ENCODE measurements around the gene UBB. TPM values are rescaled to one million over a fixed set of nuclear protein-coding genes. Genes with fewer than 3 reads are reported as not detected.
"Not testable (repeated sequence)": the region's sequence is repeated elsewhere in the genome, so short reads cannot be mapped to it uniquely, and the experiment has no call there.

The UBB gene
- total and polyA plus RNA-seq, 2 of the 4 experiments (the other 2 are of a cell fraction), result 2,561 to 4,283 TPM

DNA sequence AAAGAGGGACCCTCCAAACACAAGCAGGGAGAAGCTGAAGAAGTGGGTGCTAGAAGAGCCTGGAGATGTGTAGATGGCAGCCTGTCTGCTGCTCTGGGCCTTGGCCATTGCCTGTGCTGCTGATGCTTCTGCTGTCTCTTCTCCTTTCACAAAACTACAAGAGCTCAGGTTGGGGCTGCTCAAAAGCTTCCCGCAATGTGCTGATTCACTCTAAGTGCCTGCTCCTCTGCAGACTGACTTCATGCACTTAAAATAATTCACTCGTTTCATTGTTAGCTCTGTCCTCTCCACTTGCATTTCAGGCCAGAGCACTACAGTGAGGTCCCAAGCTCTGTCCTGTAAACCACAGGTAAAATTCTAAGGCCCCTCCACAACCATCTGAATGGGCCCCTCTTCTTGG lies 15.8 kb downstream of the UBB start:
- H3K14ac ChIP-seq (replicated peaks; ENCODE audit: low read depth, low read length); H2BK5ac ChIP-seq (ENCODE audit: low read depth, low read length, poor library complexity, severe bottlenecking); dilution Hi-C loops (cut with HindIII; ENCODE audit: low sequenced_read_pairs, unreplicated experiment); BruUV-seq (replicated peaks); H2BK120ac ChIP-seq (ENCODE audit: low read depth, low read length); H3K4me1 ChIP-seq (ENCODE audit: control insufficient read depth, insufficient read depth, low read length); H3K4me3 ChIP-seq (ENCODE audit: insufficient read depth, low read depth, low read length); in situ Hi-C loops (cut with MboI; ENCODE audit: low sequenced_read_pairs); H2BK20ac ChIP-seq (ENCODE audit: low read depth, low read length); H3K4ac ChIP-seq (ENCODE audit: low read depth, low read length); H2AK5ac ChIP-seq (ENCODE audit: low read depth, low read length); H4K8ac ChIP-seq (ENCODE audit: low read depth in 2 of 2, low read length in 2 of 2); H3K56ac ChIP-seq (ENCODE audit: extremely low read depth, insufficient read depth, low read length); H2AFZ ChIP-seq (replicated peaks; ENCODE audit: low read length, poor library complexity); ATAC-seq (ENCODE audit: low read depth); DNase-seq; H3K36me3 ChIP-seq (ENCODE audit: control insufficient read depth, insufficient read depth, low read length); H4K5ac ChIP-seq (ENCODE audit: low read depth, low read length); H2AK9ac ChIP-seq (replicated peaks; ENCODE audit: low read depth, low read length, poor library complexity); H3K9me1 ChIP-seq (ENCODE audit: insufficient read depth, low read length); H3K27ac ChIP-seq (ENCODE audit: insufficient read depth, low read length); POLR2A ChIA-PET (ENCODE audit: unreplicated experiment); H3K9ac ChIP-seq (ENCODE audit: low read depth, low read length); H4K20me1 ChIP-seq (ENCODE audit: insufficient read depth, low read length); H3K4me2 ChIP-seq (ENCODE audit: low read depth, low read length); H2BK15ac ChIP-seq (ENCODE audit: low read depth, low read length); H3K9me3 ChIP-seq (ENCODE audit: control insufficient read depth, insufficient read depth, low read length); H3K18ac ChIP-seq (ENCODE audit: low read depth, low read length); H4K91ac ChIP-seq (ENCODE audit: insufficient read depth, low read depth, low read length); intact Hi-C loops (cut with micrococcal nuclease); H3K23ac ChIP-seq (ENCODE audit: low read depth, low read length); H3K27me3 ChIP-seq (ENCODE audit: control insufficient read depth, insufficient read depth, low read length); H3K79me1 ChIP-seq (ENCODE audit: low read depth in 1 of 2, low read length in 2 of 2): not testable (repeated sequence)
- CTCF ChIA-PET, result interaction anchor here (0.7 kb wide), 1 partner anchor 65 kb away, joined by 4 read pairs; no protein-coding TSS in a partner anchor
- 94% methylated on average over 2 of the region's 2 CpGs; no CpG with 5 or more reads in 1 of the 2 experiments for WGBS, 2 experiments (ENCODE audit: extremely low coverage in 2 of 2, insufficient read length in 1 of 2)
